ENCODE data around the gene PSME2. TPM values are rescaled to one million over a fixed set of nuclear protein-coding genes. Genes with fewer than 3 reads are reported as not detected.

The PSME2 gene
- total RNA-seq, 1 experiment from 2014 or later = 188 TPM

DNA sequence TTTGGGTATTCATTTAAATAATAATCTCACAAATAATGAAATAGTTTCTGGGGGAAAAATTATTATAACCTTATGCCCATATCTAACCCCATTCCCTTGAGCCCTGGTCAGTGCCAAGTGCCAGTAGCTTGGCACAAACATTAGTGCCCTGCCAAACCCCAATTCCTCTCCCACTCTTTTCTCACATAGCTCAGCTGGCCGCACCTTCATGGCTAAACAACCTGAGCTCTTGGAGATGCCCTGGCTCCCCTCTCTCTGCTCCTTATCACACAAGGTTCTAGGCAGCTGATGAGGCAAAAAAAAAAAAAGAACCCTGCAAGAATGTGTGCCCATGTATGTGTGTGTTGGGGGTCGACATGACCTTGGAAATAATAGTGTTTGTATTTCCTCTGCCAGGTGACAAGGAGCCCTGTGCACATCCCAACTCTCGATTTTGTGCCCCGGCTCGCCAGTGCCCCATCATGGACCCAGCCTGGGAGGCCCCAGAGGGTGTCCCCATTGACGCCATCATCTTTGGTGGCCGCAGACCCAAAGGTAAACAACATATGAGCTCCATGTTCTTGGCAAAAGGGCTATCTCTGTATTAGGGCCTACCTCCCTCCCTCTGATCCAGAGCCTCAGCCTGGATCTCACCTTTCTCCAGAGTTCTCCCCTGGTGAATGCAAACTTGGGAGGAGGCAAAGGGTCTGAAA lies 43.9 kb downstream of the PSME2 start:
- Histone ChIP-seq H3K36me3 (ENCODE audit: control insufficient read depth, insufficient read depth, low read length) (no peaks in the 10 kb centered on the region), H3K9me3 (ENCODE audit: control insufficient read depth, insufficient read depth, low read depth, low read length) (no peaks in the 10 kb centered on the region), H3K4me3 (ENCODE audit: low read depth in 2 of 2, low read length in 2 of 2) (no peak overlapping the region), H3K4me1 (ENCODE audit: control insufficient read depth, insufficient read depth, low read length) (no peaks in the 10 kb centered on the region), H3K27me3 (ENCODE audit: control insufficient read depth, insufficient read depth, low read length) (no peaks in the 10 kb centered on the region), H3K27ac (ENCODE audit: low read length) (no peak overlapping the region)
- DNase-seq (ENCODE audit: low read depth, low spot score) (no peak), ATAC-seq (no peak)
- ChIA-PET CTCF (no interaction called here), POLR2A (no interaction called here)
- intact Hi-C loops (cut with micrococcal nuclease; ENCODE audit: unreplicated experiment) (no loop called here), in situ Hi-C loops (cut with HindIII; ENCODE audit: low pct_unique_long_range_greater_than_20kb, low sequenced_read_pairs) (no loop called here)
- TSS peak; percentile 48 for BruUV-seq (replicated peaks)
- TF ChIP-seq POLR2AphosphoS5 (IDR thresholded peaks at IDR 0.05; ENCODE audit: low read depth, low read length) (no peak), SIN3A (IDR thresholded peaks at IDR 0.05; ENCODE audit: borderline replicate concordance, insufficient read depth, low read depth, low read length) (no peak), TCF7L2 (IDR thresholded peaks at IDR 0.05; ENCODE audit: low read depth, low read length) (no peak)
- TF ChIP-seq, protein P1, sequence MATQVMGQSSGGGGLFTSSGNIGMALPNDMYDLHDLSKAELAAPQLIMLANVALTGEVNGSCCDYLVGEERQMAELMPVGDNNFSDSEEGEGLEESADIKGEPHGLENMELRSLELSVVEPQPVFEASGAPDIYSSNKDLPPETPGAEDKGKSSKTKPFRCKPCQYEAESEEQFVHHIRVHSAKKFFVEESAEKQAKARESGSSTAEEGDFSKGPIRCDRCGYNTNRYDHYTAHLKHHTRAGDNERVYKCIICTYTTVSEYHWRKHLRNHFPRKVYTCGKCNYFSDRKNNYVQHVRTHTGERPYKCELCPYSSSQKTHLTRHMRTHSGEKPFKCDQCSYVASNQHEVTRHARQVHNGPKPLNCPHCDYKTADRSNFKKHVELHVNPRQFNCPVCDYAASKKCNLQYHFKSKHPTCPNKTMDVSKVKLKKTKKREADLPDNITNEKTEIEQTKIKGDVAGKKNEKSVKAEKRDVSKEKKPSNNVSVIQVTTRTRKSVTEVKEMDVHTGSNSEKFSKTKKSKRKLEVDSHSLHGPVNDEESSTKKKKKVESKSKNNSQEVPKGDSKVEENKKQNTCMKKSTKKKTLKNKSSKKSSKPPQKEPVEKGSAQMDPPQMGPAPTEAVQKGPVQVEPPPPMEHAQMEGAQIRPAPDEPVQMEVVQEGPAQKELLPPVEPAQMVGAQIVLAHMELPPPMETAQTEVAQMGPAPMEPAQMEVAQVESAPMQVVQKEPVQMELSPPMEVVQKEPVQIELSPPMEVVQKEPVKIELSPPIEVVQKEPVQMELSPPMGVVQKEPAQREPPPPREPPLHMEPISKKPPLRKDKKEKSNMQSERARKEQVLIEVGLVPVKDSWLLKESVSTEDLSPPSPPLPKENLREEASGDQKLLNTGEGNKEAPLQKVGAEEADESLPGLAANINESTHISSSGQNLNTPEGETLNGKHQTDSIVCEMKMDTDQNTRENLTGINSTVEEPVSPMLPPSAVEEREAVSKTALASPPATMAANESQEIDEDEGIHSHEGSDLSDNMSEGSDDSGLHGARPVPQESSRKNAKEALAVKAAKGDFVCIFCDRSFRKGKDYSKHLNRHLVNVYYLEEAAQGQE (IDR thresholded peaks at IDR 0.05; ENCODE audit: insufficient read depth in 1 of 2, low read depth in 2 of 2, low read length in 1 of 2) = no peak

DNA sequence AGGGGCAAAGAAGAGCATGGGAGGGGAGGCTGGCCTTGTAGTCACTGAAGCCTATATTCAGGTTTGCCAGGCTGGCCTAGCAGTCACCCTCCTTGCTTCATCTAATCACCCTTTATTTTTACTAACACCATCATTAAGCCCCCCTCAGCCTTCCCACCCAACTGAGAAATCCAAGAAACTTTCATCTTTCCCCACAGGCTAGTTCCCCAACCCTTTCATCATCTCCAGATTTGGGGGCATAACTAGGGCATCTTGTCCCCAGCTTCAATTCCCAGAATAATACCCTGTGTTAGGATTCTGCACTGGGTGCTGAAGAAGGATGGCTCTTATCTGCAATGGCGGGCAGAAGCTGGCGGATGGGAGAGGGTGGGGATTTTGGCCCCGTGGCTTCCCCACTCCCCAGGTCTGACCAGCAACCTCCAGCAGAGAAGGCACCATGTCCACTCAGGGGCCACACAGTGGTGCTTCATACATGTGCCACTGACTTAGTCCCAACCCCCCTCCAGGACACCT lies 45.4 kb downstream of the PSME2 start:
- Histone ChIP-seq H3K36me3 (ENCODE audit: control insufficient read depth, insufficient read depth, low read length) (no peaks in the 10 kb centered on the region), H3K4me1 (ENCODE audit: control insufficient read depth, insufficient read depth, low read length) (no peaks in the 10 kb centered on the region), H3K4me3 (ENCODE audit: low read depth in 2 of 2, low read length in 2 of 2) (no peak overlapping the region), H3K27ac (ENCODE audit: low read length) (no peak overlapping the region), H3K27me3 (ENCODE audit: control insufficient read depth, insufficient read depth, low read length) (no peaks in the 10 kb centered on the region), H3K9me3 (ENCODE audit: control insufficient read depth, insufficient read depth, low read depth, low read length) (no peaks in the 10 kb centered on the region)
- TF ChIP-seq, protein P1 (IDR thresholded peaks at IDR 0.05; ENCODE audit: insufficient read depth in 1 of 2, low read depth in 2 of 2, low read length in 1 of 2) = no peak
- TF ChIP-seq CTCF (IDR thresholded peaks at IDR 0.05) (no peak), TCF7L2 (IDR thresholded peaks at IDR 0.05; ENCODE audit: low read depth, low read length) (no peak), POLR2AphosphoS5 (IDR thresholded peaks at IDR 0.05; ENCODE audit: low read depth, low read length) (no peak), SIN3A (IDR thresholded peaks at IDR 0.05; ENCODE audit: borderline replicate concordance, insufficient read depth, low read depth, low read length) (no peak)
- ChIA-PET POLR2A (no interaction called here), CTCF (no interaction called here)
- in situ Hi-C loops (cut with HindIII; ENCODE audit: low pct_unique_long_range_greater_than_20kb, low sequenced_read_pairs) = no loop called here
- intact Hi-C loops (cut with micrococcal nuclease; ENCODE audit: unreplicated experiment) = no loop called here
- BruUV-seq (replicated peaks) = no TSS peak
- ATAC-seq (no peak), DNase-seq (ENCODE audit: low read depth, low spot score) (no peak)
